GM19240 (cell line): ENCODE results near the gene RASGEF1B.
"Not testable (repeated sequence)": the region's sequence is repeated elsewhere in the genome, so short reads cannot be mapped to it uniquely, and the experiment has no call there.

Experiments
- DNase-seq: peaks from one replicate; pipeline ENCODE4 v3.0.0; 2011; ENCODE audit warnings: low spot score; ENCODE audit not compliant: insufficient read length

The RASGEF1B gene

GRCh38 chr4:81432825-81433224 is 38.9 kb downstream of the RASGEF1B start:
- DNase-seq, result no peak

GRCh38 chr4:81431971-81432370 is 39.7 kb downstream of the RASGEF1B start:
- DNase-seq, result no peak

GRCh38 chr4:81429607-81430006 is 42.1 kb downstream of the RASGEF1B start:
- DNase-seq, result no peak

- no peak for DNase-seq
Observed at GRCh38 chr4:81429031-81429430, 42.7 kb downstream of the RASGEF1B start.

GRCh38 chr4:81428002-81428401 is 43.7 kb downstream of the RASGEF1B start:
- no peak for DNase-seq

GRCh38 chr4:81427344-81427821 is 44.3 kb downstream of the RASGEF1B start:
- DNase-seq, result no peak

GRCh38 chr4:81426770-81427289 is 44.9 kb downstream of the RASGEF1B start:
- no peak for DNase-seq

GRCh38 chr4:81424816-81425755 is 46.6 kb downstream of the RASGEF1B start:
- no peak for DNase-seq

GRCh38 chr4:81424336-81424735 is 47.4 kb downstream of the RASGEF1B start:
- DNase-seq, result no peak

- DNase-seq, result no peak
Observed at GRCh38 chr4:81422595-81422994, 49.1 kb downstream of the RASGEF1B start.

GRCh38 chr4:81421346-81422218 is 50.1 kb downstream of the RASGEF1B start:
- DNase-seq, result peak; percentile 58

GRCh38 chr4:81418572-81418971 is 53.1 kb downstream of the RASGEF1B start:
- DNase-seq, result no peak

- no peak for DNase-seq
Observed at GRCh38 chr4:81412946-81413495, 58.7 kb downstream of the RASGEF1B start.

- DNase-seq, result no peak
Observed at GRCh38 chr4:81410680-81411079, 61.0 kb downstream of the RASGEF1B start.

GRCh38 chr4:81409836-81410235 is 61.9 kb downstream of the RASGEF1B start:
- DNase-seq, result no peak

GRCh38 chr4:81408341-81408740 is 63.4 kb downstream of the RASGEF1B start:
- DNase-seq, result no peak

GRCh38 chr4:81407726-81408125 is 64.0 kb downstream of the RASGEF1B start:
- no peak for DNase-seq

GRCh38 chr4:81406481-81406880 is 65.2 kb downstream of the RASGEF1B start:
- DNase-seq, result not testable (repeated sequence)

- DNase-seq, result peak; percentile 15
Observed at GRCh38 chr4:81405900-81406401, 65.8 kb downstream of the RASGEF1B start.

- DNase-seq, result no peak
Observed at GRCh38 chr4:81404741-81405140, 67.0 kb downstream of the RASGEF1B start.

GRCh38 chr4:81404294-81404693 is 67.4 kb downstream of the RASGEF1B start:
- DNase-seq, result no peak
